GM10266 (cell line): ENCODE results near the gene PREP.

Experiments
- DNase-seq: peaks from one replicate; pipeline ENCODE4 v3.0.0; 2012; ENCODE audit errors: extremely low spot score
- CTCF ChIP-seq: IDR thresholded peaks from 2 replicates; pipeline ENCODE4 v1.5.1; 2012; ENCODE audit warnings: mild to moderate bottlenecking, low read depth; ENCODE audit not compliant: control insufficient read depth, insufficient read depth; ENCODE audit errors: missing control alignments

The PREP gene

GRCh38 chr6:105364243-105364642, 38.6 kb downstream of the PREP start:
- no peak for TF ChIP-seq CTCF
- no peak for DNase-seq

DNA sequence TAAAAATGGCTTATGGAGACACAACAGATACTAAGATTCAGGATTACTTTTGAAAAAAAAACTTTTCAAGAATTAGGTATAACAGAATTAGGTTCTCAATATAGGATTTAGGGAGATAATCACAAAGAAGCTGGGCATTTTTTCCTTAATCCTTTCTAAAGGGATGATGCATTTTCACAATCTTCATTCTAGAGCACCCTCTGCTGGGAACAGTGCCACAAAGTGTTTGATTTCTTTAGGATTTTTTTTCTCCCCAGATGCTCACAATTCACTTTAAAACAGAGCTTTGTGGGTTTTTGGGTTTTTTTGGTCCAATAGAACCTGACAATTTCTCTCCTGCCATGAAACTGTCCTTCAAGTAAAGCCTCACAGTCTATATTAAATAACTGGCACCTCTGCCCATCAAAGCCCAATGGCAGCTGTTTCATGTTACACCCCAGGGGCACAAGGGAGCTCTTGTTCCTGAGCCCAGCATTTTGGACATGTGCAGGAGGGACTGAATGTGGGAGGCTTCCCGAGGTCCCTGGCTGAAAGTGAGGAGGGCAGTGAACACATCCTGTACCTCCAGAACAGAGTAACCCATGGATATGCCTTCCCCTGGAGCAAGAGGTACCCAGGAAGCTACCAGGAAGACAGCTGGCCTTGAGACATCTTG, 39.7 kb downstream of the PREP start:
- TF ChIP-seq CTCF: no peak
- no peak for DNase-seq

GRCh38 chr6:105359419-105360370, 43.2 kb downstream of the PREP start:
- no peak for TF ChIP-seq CTCF
- no peak for DNase-seq

- no peak for DNase-seq
- TF ChIP-seq CTCF: no peak
Measured at GRCh38 chr6:105357165-105357564, 45.7 kb downstream of the PREP start.

DNA sequence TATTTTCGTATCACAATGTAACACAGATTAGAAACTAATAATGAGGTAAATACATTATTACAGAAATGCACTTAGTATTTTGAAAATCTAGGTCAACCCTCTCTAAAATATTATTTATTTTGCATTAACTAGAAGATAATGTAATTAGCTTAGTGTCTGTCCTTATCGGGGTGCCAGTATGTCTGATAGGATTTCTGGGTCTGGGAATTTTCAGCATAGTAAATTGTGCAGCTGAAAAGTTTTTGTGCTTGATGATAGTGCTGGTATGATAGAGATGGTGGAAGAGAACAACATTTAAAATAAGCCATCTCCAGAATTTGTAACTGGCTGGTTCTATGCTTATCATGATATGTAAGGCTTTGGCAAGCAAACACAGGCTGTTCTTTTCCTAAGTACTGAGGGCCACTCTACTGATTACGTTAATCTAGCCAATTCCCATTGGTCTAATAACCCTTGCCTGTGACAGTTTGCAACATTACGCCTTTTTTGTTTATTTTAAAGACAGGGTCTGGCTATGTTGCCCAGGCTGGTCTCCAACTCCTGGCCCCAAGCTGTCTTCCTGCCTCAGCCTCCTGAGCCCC, 50.8 kb downstream of the PREP start:
- TF ChIP-seq CTCF: no peak
- DNase-seq: no peak

DNA sequence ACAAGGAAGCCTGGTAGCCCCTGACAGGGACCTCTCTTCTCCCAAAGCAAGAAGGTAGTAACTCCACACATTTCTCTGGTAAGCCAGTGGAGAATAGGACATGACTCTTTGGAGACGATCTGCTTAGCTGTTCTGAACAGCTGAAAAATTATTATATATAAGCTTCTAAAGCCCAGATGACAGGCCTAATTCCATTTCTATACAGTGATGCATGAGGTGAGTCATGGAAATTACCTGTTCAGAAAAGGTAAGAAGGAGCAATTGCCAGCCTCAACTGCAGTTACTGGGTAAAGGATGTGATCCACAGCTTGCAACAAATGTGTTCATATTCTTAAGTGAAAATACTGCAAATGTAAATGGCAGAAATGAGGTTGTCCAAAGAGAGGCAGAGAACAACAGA, 54.0 kb downstream of the PREP start:
- no peak for TF ChIP-seq CTCF
- no peak for DNase-seq
